ENCODE data around the gene RPL7L1.
A peak's percentile ranks its signal among the peaks of the same experiment; 100 is the strongest.

The RPL7L1 gene

DNA sequence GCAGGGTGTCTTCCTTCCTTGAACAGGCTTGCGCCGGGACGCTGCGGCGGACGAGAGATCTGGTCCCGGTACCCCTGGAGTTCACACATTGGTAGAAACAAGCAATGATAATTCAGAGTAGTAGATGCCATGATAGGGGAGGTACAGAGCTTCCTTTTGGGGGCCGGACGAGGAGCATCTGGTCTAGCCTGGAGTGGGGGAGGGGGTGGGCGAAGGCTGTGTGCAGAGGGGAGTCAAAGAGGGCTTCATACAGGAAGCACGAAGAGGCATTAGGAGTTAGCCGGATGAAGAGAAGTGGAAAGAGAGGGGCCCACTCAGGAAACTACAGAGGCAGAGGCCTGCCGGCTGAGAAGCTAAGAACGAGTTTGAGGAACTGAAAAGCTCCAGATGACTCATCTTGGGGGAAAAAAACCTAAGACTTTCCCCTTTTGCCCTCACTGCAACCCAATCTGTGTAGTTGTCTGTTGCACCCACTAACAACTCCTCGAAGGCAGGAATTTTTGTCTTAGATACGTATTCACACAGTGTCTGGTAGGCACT, 50.5 kb downstream of the RPL7L1 start (continued):
- TF ChIP-seq ZIC2 (tag by site-specific recombination; IDR thresholded peaks at IDR 0.05), result no peak; the same call in 1 of the 2 replicates
- no peak for TF ChIP-seq ZNF514 (tag by site-specific recombination; IDR thresholded peaks at IDR 0.05)
- no peak for TF ChIP-seq ZNF837 (tag by site-specific recombination; IDR thresholded peaks at IDR 0.05)
- TF ChIP-seq ZNF155 (tag by site-specific recombination; IDR thresholded peaks at IDR 0.05), result no peak
- peak; percentile 11; the same call in 1 of the 2 replicates for TF ChIP-seq ZNF335 (tag by site-specific recombination; conservative IDR thresholded peaks at IDR 0.05)
- TF ChIP-seq, protein P1, sequence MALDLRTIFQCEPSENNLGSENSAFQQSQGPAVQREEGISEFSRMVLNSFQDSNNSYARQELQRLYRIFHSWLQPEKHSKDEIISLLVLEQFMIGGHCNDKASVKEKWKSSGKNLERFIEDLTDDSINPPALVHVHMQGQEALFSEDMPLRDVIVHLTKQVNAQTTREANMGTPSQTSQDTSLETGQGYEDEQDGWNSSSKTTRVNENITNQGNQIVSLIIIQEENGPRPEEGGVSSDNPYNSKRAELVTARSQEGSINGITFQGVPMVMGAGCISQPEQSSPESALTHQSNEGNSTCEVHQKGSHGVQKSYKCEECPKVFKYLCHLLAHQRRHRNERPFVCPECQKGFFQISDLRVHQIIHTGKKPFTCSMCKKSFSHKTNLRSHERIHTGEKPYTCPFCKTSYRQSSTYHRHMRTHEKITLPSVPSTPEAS (tag by site-specific recombination; IDR thresholded peaks at IDR 0.05), result no peak
- no peak for TF ChIP-seq ZNF843 (tag by site-specific recombination; IDR thresholded peaks at IDR 0.05)
- TF ChIP-seq ZNF560 (tag by site-specific recombination; IDR thresholded peaks at IDR 0.05; ENCODE audit: borderline replicate concordance), result no peak
- TF ChIP-seq ZNF548 (tag by site-specific recombination; IDR thresholded peaks at IDR 0.05), result no peak
- TF ChIP-seq RBAK (tag by site-specific recombination; IDR thresholded peaks at IDR 0.05), result no peak
- TF ChIP-seq ZNF521 (tag by site-specific recombination; IDR thresholded peaks at IDR 0.05), result no peak
- TF ChIP-seq ZBTB21 (tag by site-specific recombination; IDR thresholded peaks at IDR 0.05), result no peak
- no peak for TF ChIP-seq ZNF677 (tag by site-specific recombination; IDR thresholded peaks at IDR 0.05)
- TF ChIP-seq, protein P2, sequence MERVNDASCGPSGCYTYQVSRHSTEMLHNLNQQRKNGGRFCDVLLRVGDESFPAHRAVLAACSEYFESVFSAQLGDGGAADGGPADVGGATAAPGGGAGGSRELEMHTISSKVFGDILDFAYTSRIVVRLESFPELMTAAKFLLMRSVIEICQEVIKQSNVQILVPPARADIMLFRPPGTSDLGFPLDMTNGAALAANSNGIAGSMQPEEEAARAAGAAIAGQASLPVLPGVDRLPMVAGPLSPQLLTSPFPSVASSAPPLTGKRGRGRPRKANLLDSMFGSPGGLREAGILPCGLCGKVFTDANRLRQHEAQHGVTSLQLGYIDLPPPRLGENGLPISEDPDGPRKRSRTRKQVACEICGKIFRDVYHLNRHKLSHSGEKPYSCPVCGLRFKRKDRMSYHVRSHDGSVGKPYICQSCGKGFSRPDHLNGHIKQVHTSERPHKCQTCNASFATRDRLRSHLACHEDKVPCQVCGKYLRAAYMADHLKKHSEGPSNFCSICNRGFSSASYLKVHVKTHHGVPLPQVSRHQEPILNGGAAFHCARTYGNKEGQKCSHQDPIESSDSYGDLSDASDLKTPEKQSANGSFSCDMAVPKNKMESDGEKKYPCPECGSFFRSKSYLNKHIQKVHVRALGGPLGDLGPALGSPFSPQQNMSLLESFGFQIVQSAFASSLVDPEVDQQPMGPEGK (tag by site-specific recombination; IDR thresholded peaks at IDR 0.05), result peak; percentile 61; the same call in 1 of the 2 replicates
- TF ChIP-seq ZNF707 (tag by site-specific recombination; IDR thresholded peaks at IDR 0.05), result no peak
- no peak for TF ChIP-seq ZNF174 (tag by site-specific recombination; IDR thresholded peaks at IDR 0.05)
- TF ChIP-seq, protein P3, sequence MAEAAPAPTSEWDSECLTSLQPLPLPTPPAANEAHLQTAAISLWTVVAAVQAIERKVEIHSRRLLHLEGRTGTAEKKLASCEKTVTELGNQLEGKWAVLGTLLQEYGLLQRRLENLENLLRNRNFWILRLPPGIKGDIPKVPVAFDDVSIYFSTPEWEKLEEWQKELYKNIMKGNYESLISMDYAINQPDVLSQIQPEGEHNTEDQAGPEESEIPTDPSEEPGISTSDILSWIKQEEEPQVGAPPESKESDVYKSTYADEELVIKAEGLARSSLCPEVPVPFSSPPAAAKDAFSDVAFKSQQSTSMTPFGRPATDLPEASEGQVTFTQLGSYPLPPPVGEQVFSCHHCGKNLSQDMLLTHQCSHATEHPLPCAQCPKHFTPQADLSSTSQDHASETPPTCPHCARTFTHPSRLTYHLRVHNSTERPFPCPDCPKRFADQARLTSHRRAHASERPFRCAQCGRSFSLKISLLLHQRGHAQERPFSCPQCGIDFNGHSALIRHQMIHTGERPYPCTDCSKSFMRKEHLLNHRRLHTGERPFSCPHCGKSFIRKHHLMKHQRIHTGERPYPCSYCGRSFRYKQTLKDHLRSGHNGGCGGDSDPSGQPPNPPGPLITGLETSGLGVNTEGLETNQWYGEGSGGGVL (tag by site-specific recombination; IDR thresholded peaks at IDR 0.05), result no peak; the same call in 1 of the 2 replicates
- TF ChIP-seq, protein P4, sequence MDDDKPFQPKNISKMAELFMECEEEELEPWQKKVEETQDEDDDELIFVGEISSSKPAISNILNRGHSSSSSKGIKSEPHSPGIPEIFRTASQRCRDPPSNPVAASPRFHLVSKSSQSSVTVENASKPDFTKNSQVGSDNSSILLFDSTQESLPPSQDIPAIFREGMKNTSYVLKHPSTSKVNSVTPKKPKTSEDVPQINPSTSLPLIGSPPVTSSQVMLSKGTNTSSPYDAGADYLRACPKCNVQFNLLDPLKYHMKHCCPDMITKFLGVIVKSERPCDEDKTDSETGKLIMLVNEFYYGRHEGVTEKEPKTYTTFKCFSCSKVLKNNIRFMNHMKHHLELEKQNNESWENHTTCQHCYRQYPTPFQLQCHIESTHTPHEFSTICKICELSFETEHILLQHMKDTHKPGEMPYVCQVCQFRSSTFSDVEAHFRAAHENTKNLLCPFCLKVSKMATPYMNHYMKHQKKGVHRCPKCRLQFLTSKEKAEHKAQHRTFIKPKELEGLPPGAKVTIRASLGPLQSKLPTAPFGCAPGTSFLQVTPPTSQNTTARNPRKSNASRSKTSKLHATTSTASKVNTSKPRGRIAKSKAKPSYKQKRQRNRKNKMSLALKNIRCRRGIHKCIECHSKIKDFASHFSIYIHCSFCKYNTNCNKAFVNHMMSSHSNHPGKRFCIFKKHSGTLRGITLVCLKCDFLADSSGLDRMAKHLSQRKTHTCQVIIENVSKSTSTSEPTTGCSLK (tag by site-specific recombination; IDR thresholded peaks at IDR 0.05), result no peak
- no peak for TF ChIP-seq ZNF626 (tag by site-specific recombination; IDR thresholded peaks at IDR 0.05)
- no peak for TF ChIP-seq ZNF175 (tag by site-specific recombination; IDR thresholded peaks at IDR 0.05)
- TF ChIP-seq ZNF610 (tag by site-specific recombination; IDR thresholded peaks at IDR 0.05; ENCODE audit: borderline replicate concordance), result no peak; the same call in 1 of the 2 replicates
- no peak for TF ChIP-seq SP2 (tag by site-specific recombination; IDR thresholded peaks at IDR 0.05)
- no peak for TF ChIP-seq ZNF19 (tag by site-specific recombination; IDR thresholded peaks at IDR 0.05; ENCODE audit: low read depth)
- no peak for TF ChIP-seq ZXDB (tag by site-specific recombination; IDR thresholded peaks at IDR 0.05)
- no peak for TF ChIP-seq ZNF169 (tag by site-specific recombination; IDR thresholded peaks at IDR 0.05)
- TF ChIP-seq ZNF23 (tag by site-specific recombination; IDR thresholded peaks at IDR 0.05; ENCODE audit: borderline replicate concordance), result no peak
- TF ChIP-seq SCRT2 (tag by site-specific recombination; IDR thresholded peaks at IDR 0.05), result no peak
- TF ChIP-seq ZNF112 (tag by site-specific recombination; IDR thresholded peaks at IDR 0.05), result no peak
- TF ChIP-seq KLF8 (tag by site-specific recombination; IDR thresholded peaks at IDR 0.05), result no peak
- no peak for TF ChIP-seq ZNF623 (tag by site-specific recombination; IDR thresholded peaks at IDR 0.05)
- TF ChIP-seq ZNF223 (tag by site-specific recombination; IDR thresholded peaks at IDR 0.05), result no peak
- 0 out of 2 replicates have a peak, but pooled peaks have one; percentile 13 for TF ChIP-seq ZFP37 (tag by site-specific recombination; IDR thresholded peaks at IDR 0.05)
- TF ChIP-seq ZNF341 (tag by site-specific recombination; IDR thresholded peaks at IDR 0.05; ENCODE audit: low read depth), result no peak
- TF ChIP-seq ZNF366 (tag by site-specific recombination; conservative IDR thresholded peaks at IDR 0.05), result no peak; the same call in 1 of the 2 replicates
- no peak for TF ChIP-seq ZNF10 (tag by site-specific recombination; IDR thresholded peaks at IDR 0.05)
- TF ChIP-seq ZNF529 (tag by site-specific recombination; IDR thresholded peaks at IDR 0.05; ENCODE audit: insufficient replicate concordance), result no peak
